ENCODE measurements around the gene TADA2B.

Gene TADA2B

DNA sequence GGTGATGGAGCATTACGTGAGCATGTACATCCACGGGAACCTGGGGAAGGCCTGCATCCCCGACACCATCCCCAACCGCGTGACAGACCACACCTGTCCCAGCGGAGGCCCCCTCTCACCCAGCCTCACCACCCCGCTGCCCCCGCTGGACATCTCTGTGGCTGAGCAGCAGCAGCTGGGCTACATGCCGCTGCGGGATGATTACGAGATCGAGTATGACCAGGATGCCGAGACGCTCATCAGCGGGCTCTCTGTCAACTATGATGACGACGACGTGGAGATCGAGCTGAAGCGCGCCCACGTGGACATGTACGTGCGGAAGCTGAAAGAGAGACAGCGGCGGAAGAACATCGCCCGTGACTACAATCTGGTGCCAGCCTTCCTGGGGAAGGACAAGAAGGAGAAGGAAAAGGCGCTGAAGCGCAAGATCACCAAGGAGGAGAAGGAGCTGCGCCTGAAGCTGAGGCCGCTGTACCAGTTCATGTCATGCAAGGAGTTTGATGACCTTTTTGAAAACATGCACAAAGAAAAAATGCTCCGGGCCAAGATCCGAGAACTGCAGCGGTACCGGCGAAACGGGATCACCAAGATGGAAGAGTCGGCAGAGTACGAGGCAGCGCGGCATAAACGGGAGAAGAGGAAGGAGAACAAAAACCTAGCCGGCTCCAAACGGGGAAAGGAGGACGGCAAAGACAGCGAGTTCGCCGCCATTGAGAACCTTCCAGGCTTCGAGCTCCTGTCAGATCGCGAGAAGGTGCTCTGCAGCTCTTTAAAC lies 11.1 kb downstream of the TADA2B start:
- Histone ChIP-seq H3K27me3 (no peaks in the 10 kb centered on the region), H3K4me3 (no peak overlapping the region), H3K9me3 (no peaks in the 10 kb centered on the region), H3K36me3 (peaks cover 28 to 78% (median 47%) of the 10 kb centered on the region in 3 donors), H3K4me1 (peaks cover 0 to 23% (median 5%) of the 10 kb centered on the region in 4 donors), H3K27ac (no peak overlapping the region)
- intact Hi-C loops (cut with DNase I; ENCODE audit: low total_unique reads): no loop called here
- TF ChIP-seq CTCF (IDR thresholded peaks at IDR 0.05): no peak
- no peak for DNase-seq

- no peak for TF ChIP-seq CTCF (IDR thresholded peaks at IDR 0.05)
- H3K9me3 ChIP-seq: no peaks in the 10 kb centered on the region
- H3K4me1 ChIP-seq: peaks cover 0 to 15% (median 5%) of the 10 kb centered on the region in 4 donors
- no peak overlapping the region for H3K4me3 ChIP-seq
- H3K27ac ChIP-seq: no peak overlapping the region
- H3K27me3 ChIP-seq: no peaks in the 10 kb centered on the region
- DNase-seq: peak in 1 of 2 donors; percentile 3
- peaks cover 38 to 81% (median 58%) of the 10 kb centered on the region in 3 donors for H3K36me3 ChIP-seq
- intact Hi-C loops (cut with DNase I; ENCODE audit: low total_unique reads): no loop called here
These were observed 12.2 kb downstream of the TADA2B start for GRCh38 chr4:7055111-7055989.

GRCh38 chr4:7055990-7056325 lies 12.8 kb downstream of the TADA2B start:
- intact Hi-C loops (cut with DNase I; ENCODE audit: low total_unique reads): no loop called here
- peaks cover 0 to 12% (median 4%) of the 10 kb centered on the region in 4 donors for H3K4me1 ChIP-seq
- H3K9me3 ChIP-seq: no peaks in the 10 kb centered on the region
- DNase-seq: peak; percentile 7 to 51
- TF ChIP-seq CTCF (IDR thresholded peaks at IDR 0.05): no peak
- H3K27me3 ChIP-seq: no peaks in the 10 kb centered on the region
- H3K4me3 ChIP-seq: no peak overlapping the region
- H3K36me3 ChIP-seq: peaks cover 44 to 81% (median 64%) of the 10 kb centered on the region in 3 donors
- no peak overlapping the region for H3K27ac ChIP-seq

- Histone ChIP-seq H3K4me3 (no peak overlapping the region), H3K27ac (no peak overlapping the region), H3K27me3 (no peaks in the 10 kb centered on the region), H3K36me3 (peaks cover 63 to 94% (median 85%) of the 10 kb centered on the region in 3 donors), H3K9me3 (no peaks in the 10 kb centered on the region), H3K4me1 (no peaks in the 10 kb centered on the region)
- intact Hi-C loops (cut with DNase I; ENCODE audit: low total_unique reads): no loop called here
- DNase-seq: no peak
- no peak for TF ChIP-seq CTCF (IDR thresholded peaks at IDR 0.05)
These were observed 15.6 kb downstream of the TADA2B start for GRCh38 chr4:7058792-7059191.

- H3K4me3 ChIP-seq: no peak overlapping the region
- TF ChIP-seq CTCF (IDR thresholded peaks at IDR 0.05): no peak
- H3K36me3 ChIP-seq: peaks cover 57 to 88% (median 85%) of the 10 kb centered on the region in 3 donors
- H3K27ac ChIP-seq: no peak overlapping the region
- no peaks in the 10 kb centered on the region for H3K27me3 ChIP-seq
- peak; percentile 11 to 17 for DNase-seq
- no peaks in the 10 kb centered on the region for H3K9me3 ChIP-seq
- intact Hi-C loops (cut with DNase I; ENCODE audit: low total_unique reads): no loop called here
- H3K4me1 ChIP-seq: no peaks in the 10 kb centered on the region
These were observed 16.5 kb downstream of the TADA2B start for GRCh38 chr4:7059662-7060061.

Data from tibial artery (tissue), 4 donors.